NCI-H748 treated with DMSO at 0.1 percent for 48 hours (cell line): Measurements from ENCODE around the gene SNX2.
"Not testable (repeated sequence)": the region's sequence is repeated elsewhere in the genome, so short reads cannot be mapped to it uniquely, and the experiment has no call there.

Source experiments
- DNase-seq: peaks from one replicate; lab custom pipeline; 2025; lab: John Stamatoyannopoulos, UW

SNX2 gene

GRCh38 chr5:122844136-122844909 lies 69.4 kb downstream of the SNX2 start:
- DNase-seq, result no peak

GRCh38 chr5:122844910-122845228 lies 70.0 kb downstream of the SNX2 start:
- no peak for DNase-seq

GRCh38 chr5:122845229-122846050 lies 70.6 kb downstream of the SNX2 start, which contains the start of gene SNX24:
Gene SNX24 (plus strand): TSS chr5:122845613. CDS start chr5:122845634, 21 bp downstream.
- peak; percentile 54 for DNase-seq

- peak; percentile 64 for DNase-seq
Observed at GRCh38 chr5:122846051-122846550, 71.2 kb downstream of the SNX2 start.

- no peak for DNase-seq
Observed at GRCh38 chr5:122847687-122848081, 72.8 kb downstream of the SNX2 start.

- DNase-seq, result no peak
Observed at GRCh38 chr5:122849771-122850170, 74.9 kb downstream of the SNX2 start.

GRCh38 chr5:122857538-122857937 lies 82.7 kb downstream of the SNX2 start:
- not testable (repeated sequence) for DNase-seq

GRCh38 chr5:122858451-122858850 lies 83.6 kb downstream of the SNX2 start:
- peak; percentile 11 for DNase-seq

GRCh38 chr5:122863240-122863639 lies 88.4 kb downstream of the SNX2 start:
- DNase-seq, result no peak

- DNase-seq, result no peak
Observed at GRCh38 chr5:122863721-122864120, 88.8 kb downstream of the SNX2 start.

- no peak for DNase-seq
Observed at GRCh38 chr5:122864400-122864799, 89.5 kb downstream of the SNX2 start.

GRCh38 chr5:122864842-122865241 lies 90.0 kb downstream of the SNX2 start:
- DNase-seq, result no peak

- no peak for DNase-seq
Observed at GRCh38 chr5:122870219-122870856, 95.5 kb downstream of the SNX2 start.

GRCh38 chr5:122871661-122872060 lies 96.8 kb downstream of the SNX2 start:
- DNase-seq, result no peak

GRCh38 chr5:122874179-122874875 lies 99.4 kb downstream of the SNX2 start:
- DNase-seq, result no peak

- DNase-seq, result no peak
Observed at GRCh38 chr5:122877518-122877917, 102.6 kb downstream of the SNX2 start.

GRCh38 chr5:122879076-122879475 lies 104.2 kb downstream of the SNX2 start:
- no peak for DNase-seq
